PC-3 (cell line): ENCODE results near the gene TDRKH. TPM values are rescaled to one million over a fixed set of nuclear protein-coding genes. Genes with fewer than 3 reads are reported as not detected.

Experiments used
- ATAC-seq: fragments of 200-7000 bp; cut with Tn5 transposase; 2 replicates; pipeline ENCODE4 v1.9.1; 2020; ENCODE audit warnings: mild to moderate bottlenecking, moderate library complexity
- BruUV-seq: library from RNA; stranded (reverse); fragments of 400-500 nt; replicated peaks from 2 replicates; lab custom pipeline; 2021; lab: Mats Ljungman, UMichigan
- CTCF ChIA-PET: fragments of 300-600 bp; sonication (Branson Sonifier 250); formaldehyde crosslinking; loops from one replicate; lab custom pipeline; 2022; ENCODE audit warnings: antibody characterized with exemption; lab: Charles Lee
- POLR2A ChIA-PET: fragments of 300-600 bp; sonication (Branson Sonifier 250); formaldehyde crosslinking; loops from one replicate; lab custom pipeline; 2022; ENCODE audit warnings: antibody characterized with exemption; ENCODE audit not compliant: unreplicated experiment; lab: Charles Lee
- DNase-seq: peaks from one replicate; pipeline ENCODE4 v3.0.0-alpha.2; 2015
- H2AFZ ChIP-seq: fragments of 300-600 bp; sonication (generic); 2 replicates; pipeline ENCODE4 v1.6.0; 2016; ENCODE audit warnings: antibody characterized with exemption, low read length
- H3F3A ChIP-seq: fragments of 300-600 bp; sonication (generic); one replicate; pipeline ENCODE4 v1.6.0; 2017; ENCODE audit warnings: antibody characterized with exemption, low read length, control low read depth, mild to moderate bottlenecking; ENCODE audit not compliant: unreplicated experiment
- H3K27ac ChIP-seq: fragments of 300-600 bp; sonication (generic); 2 replicates; pipeline ENCODE4 v1.5.1; 2016; ENCODE audit warnings: mild to moderate bottlenecking, low read length
- H3K27me3 ChIP-seq: fragments of 300-600 bp; sonication (generic); 2 replicates; pipeline ENCODE4 v1.6.1; 2016; ENCODE audit warnings: low read length, mixed read lengths
- H3K36me3 ChIP-seq: fragments of 300-600 bp; sonication (generic); 2 replicates; pipeline ENCODE4 v1.6.1; 2016; ENCODE audit warnings: low read depth, mixed run types, low read length, mixed read lengths
- H3K4me1 ChIP-seq: fragments of 300-600 bp; sonication (generic); 2 replicates; pipeline ENCODE4 v1.5.1; 2016; ENCODE audit warnings: low read length; ENCODE audit not compliant: insufficient read depth
- H3K4me2 ChIP-seq: fragments of 300-600 bp; sonication (generic); 2 replicates; pipeline ENCODE4 v1.6.0; 2016; ENCODE audit warnings: low read length
- H3K4me3 ChIP-seq: fragments of 300-600 bp; sonication (generic); 2 replicates; pipeline ENCODE4 v1.5.1; 2016; ENCODE audit warnings: mild to moderate bottlenecking, low read length, mixed read lengths
- H3K79me2 ChIP-seq: fragments of 300-600 bp; sonication (generic); 2 replicates; pipeline ENCODE4 v1.6.1; 2017; ENCODE audit warnings: low read length, mixed read lengths
- H3K9ac ChIP-seq: fragments of 300-600 bp; sonication (generic); 2 replicates; pipeline ENCODE4 v1.6.0; 2016; ENCODE audit warnings: mild to moderate bottlenecking, low read length
- H3K9me2 ChIP-seq: fragments of 300-600 bp; sonication (generic); replicated peaks from 2 replicates; pipeline ENCODE4 v1.6.1; 2016; ENCODE audit warnings: mixed run types, low read length, mixed read lengths
- H3K9me3 ChIP-seq: fragments of 300-600 bp; sonication (generic); 2 replicates; pipeline ENCODE4 v1.6.1; 2016; ENCODE audit warnings: low read length, mixed read lengths
- H4K20me1 ChIP-seq: fragments of 300-600 bp; sonication (generic); 2 replicates; pipeline ENCODE4 v1.6.1; 2016; ENCODE audit warnings: low read length, mixed read lengths
- EZH2 ChIP-seq: fragments of 300-600 bp; sonication (generic); IDR thresholded peaks from one replicate; pipeline ENCODE4 v1.6.1; 2017; ENCODE audit warnings: antibody characterized with exemption, mild to moderate bottlenecking, low read length; ENCODE audit not compliant: unreplicated experiment
- EZH2phosphoT487 ChIP-seq: fragments of 300-600 bp; sonication (generic); IDR thresholded peaks from 2 replicates; pipeline ENCODE4 v1.6.1; 2018; ENCODE audit warnings: mild to moderate bottlenecking, antibody characterized with exemption, low read length, borderline replicate concordance
- intact Hi-C: fragments of 100-400 bp; cut with micrococcal nuclease; formaldehyde crosslinking; loops from 2 replicates; pipeline ENCODE4 v1.9.0; 2023
- total RNA-seq: library from RNA; depleted of rRNA; stranded (reverse); fragments of >200 nt; gene quantifications from 2 replicates; pipeline ENCODE4 v1.2.3, GENCODE V29; 2014; rRNA removed
- TF ChIP-seq, protein P1 (sequence below): fragments of 300-600 bp; sonication (generic); conservative IDR thresholded peaks from 2 replicates; pipeline ENCODE4 v1.5.1; 2017; ENCODE audit warnings: antibody characterized with exemption, low read depth, mild to moderate bottlenecking, low read length

TDRKH gene
- total RNA-seq, 1 experiment from 2014 or later, result 15.2 TPM

- DNase-seq (no peak), ATAC-seq (no peak)
- TF ChIP-seq, protein P1, sequence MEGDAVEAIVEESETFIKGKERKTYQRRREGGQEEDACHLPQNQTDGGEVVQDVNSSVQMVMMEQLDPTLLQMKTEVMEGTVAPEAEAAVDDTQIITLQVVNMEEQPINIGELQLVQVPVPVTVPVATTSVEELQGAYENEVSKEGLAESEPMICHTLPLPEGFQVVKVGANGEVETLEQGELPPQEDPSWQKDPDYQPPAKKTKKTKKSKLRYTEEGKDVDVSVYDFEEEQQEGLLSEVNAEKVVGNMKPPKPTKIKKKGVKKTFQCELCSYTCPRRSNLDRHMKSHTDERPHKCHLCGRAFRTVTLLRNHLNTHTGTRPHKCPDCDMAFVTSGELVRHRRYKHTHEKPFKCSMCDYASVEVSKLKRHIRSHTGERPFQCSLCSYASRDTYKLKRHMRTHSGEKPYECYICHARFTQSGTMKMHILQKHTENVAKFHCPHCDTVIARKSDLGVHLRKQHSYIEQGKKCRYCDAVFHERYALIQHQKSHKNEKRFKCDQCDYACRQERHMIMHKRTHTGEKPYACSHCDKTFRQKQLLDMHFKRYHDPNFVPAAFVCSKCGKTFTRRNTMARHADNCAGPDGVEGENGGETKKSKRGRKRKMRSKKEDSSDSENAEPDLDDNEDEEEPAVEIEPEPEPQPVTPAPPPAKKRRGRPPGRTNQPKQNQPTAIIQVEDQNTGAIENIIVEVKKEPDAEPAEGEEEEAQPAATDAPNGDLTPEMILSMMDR, result no peak
- TF ChIP-seq EZH2 (no peak), EZH2phosphoT487 (no peak)
- H3K9ac ChIP-seq, result no peak overlapping the region
- intact Hi-C loops, result no loop called here
- ChIA-PET POLR2A (no interaction called here), CTCF (no interaction called here)
- H3K4me3 ChIP-seq, result no peak overlapping the region
- BruUV-seq, result no TSS peak
- no peak overlapping the region for H3K27ac ChIP-seq
- H3K4me1 ChIP-seq, result peaks cover 15% of the 10 kb centered on the region
- H3K9me2 ChIP-seq, result no peaks in the 10 kb centered on the region
- H4K20me1 ChIP-seq, result no peaks in the 10 kb centered on the region
- H3K4me2 ChIP-seq, result no peak overlapping the region
- no peaks in the 10 kb centered on the region for H3K9me3 ChIP-seq
- H3K79me2 ChIP-seq, result no peaks in the 10 kb centered on the region
- H2AFZ ChIP-seq, result no peak overlapping the region
- H3K27me3 ChIP-seq, result no peaks in the 10 kb centered on the region
- H3F3A ChIP-seq, result peaks cover 3% of the 10 kb centered on the region
- H3K36me3 ChIP-seq, result no peaks in the 10 kb centered on the region
Measured at GRCh38 chr1:151728151-151729054, 61.9 kb downstream of the TDRKH start.

DNA sequence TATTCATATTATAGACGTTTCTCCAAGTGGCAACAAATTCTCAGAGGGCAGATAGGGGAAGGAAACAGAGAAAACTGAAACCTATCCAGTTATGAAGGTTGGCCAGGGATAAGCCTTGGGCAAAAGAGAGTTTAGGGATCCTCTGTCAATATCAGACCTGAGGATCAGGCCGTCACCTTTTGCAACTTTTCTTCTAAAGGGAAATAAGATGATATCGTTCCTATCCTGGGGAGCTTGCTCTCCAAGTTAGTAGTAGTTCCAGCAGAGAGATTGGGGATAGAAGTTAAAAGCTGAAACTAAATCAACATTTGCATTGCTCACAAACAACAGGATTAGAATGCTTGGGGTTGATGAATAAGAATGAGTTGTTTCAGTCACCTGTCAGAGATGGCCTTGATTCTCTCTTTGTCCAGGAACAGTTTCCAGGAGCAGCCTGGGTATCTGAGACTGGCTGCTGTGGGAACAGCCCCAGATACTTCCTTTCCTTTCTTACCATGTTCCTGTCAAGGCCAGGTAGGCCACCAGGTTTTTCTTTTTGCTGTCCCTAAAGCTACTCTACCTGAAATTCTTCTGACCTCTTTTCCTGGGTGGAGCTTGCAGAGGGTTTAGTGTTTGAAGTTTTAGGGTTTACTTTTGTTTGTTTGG, 66.5 kb downstream of the TDRKH start:
- POLR2A ChIA-PET, result no interaction called here
- no peaks in the 10 kb centered on the region for H3K79me2 ChIP-seq
- intact Hi-C loops, result no loop called here
- H3F3A ChIP-seq, result peaks cover 3% of the 10 kb centered on the region
- CTCF ChIA-PET, result no interaction called here
- no peaks in the 10 kb centered on the region for H3K36me3 ChIP-seq
- no peaks in the 10 kb centered on the region for H3K27me3 ChIP-seq
- no peaks in the 10 kb centered on the region for H3K9me3 ChIP-seq
- peak; percentile 97 for ATAC-seq
- DNase-seq, result peak; percentile 90
- H3K4me2 ChIP-seq, result peak overlapping the region; percentile 60
- TF ChIP-seq, protein P1, result no peak
- H2AFZ ChIP-seq, result peak overlapping the region; percentile 61
- H3K4me3 ChIP-seq, result 0 out of 2 replicates have a peak overlapping the region, but pooled peaks have one; percentile 3
- no peak overlapping the region; the same call in 1 of the 2 replicates for H3K9ac ChIP-seq
- no TSS peak for BruUV-seq
- H4K20me1 ChIP-seq, result no peaks in the 10 kb centered on the region
- H3K4me1 ChIP-seq, result peaks cover 15% of the 10 kb centered on the region
- H3K27ac ChIP-seq, result peak overlapping the region; percentile 76
- no peaks in the 10 kb centered on the region for H3K9me2 ChIP-seq

Other genes with a start within 250 kb of the TDRKH start
- 25.1 and 34.8 TPM in 2 replicates for gene SNX27, start 178.4 kb downstream of the TDRKH start, total RNA-seq
- 0.07 TPM in 1 of 2 replicates, not detected in the other for gene CELF3, start 73.7 kb downstream of the TDRKH start, total RNA-seq
- gene RIIAD1, start 69.0 kb downstream of the TDRKH start, total RNA-seq, result not detected in 2 replicates
- gene MRPL9, start 27.0 kb downstream of the TDRKH start, total RNA-seq, result 229 and 260 TPM in 2 replicates
- gene LINGO4, start 14.9 kb upstream of the TDRKH start, total RNA-seq, result not detected in 2 replicates
- gene RORC, start 41.3 kb upstream of the TDRKH start, total RNA-seq, result 0.26 TPM in 1 of 2 replicates, not detected in the other
- gene C2CD4D, start 49.3 kb upstream of the TDRKH start, total RNA-seq, result 0.58 and 2.8 TPM in 2 replicates
- gene THEM5, start 63.2 kb upstream of the TDRKH start, total RNA-seq, result not detected in 2 replicates
- 18.1 and 19.6 TPM in 2 replicates for gene THEM4, start 119.0 kb upstream of the TDRKH start, total RNA-seq
- 349 and 400 TPM in 2 replicates for gene S100A10, start 203.4 kb upstream of the TDRKH start, total RNA-seq
- 443 and 541 TPM in 2 replicates for gene S100A11, start 246.5 kb upstream of the TDRKH start, total RNA-seq